Liver (tissue), 9 donors: Measurements from ENCODE around the gene RASSF10. TPM values are rescaled to one million over a fixed set of nuclear protein-coding genes. Genes with fewer than 3 reads are reported as not detected.

Experiments used
- DNase-seq: peaks from one replicate; pipeline ENCODE4 v3.0.0-alpha.2; 2017; ENCODE audit warnings: low spot score
- H3K27ac ChIP-seq, 2 donors: one replicate each; pipeline ENCODE4 v1.7.0; 2013; ENCODE audit warnings: inconsistent platforms in 2 of 2, low read length in 2 of 2, control low read depth in 1 of 2, low read depth in 1 of 2, mild to moderate bottlenecking in 1 of 2
- H3K27me3 ChIP-seq, 4 donors: one replicate each; pipeline versions ENCODE4 v1.6.1 to v1.7.0; 2013; ENCODE audit warnings: low read length in 3 of 4, inconsistent platforms in 1 of 4, mild to moderate bottlenecking in 1 of 4, moderate library complexity in 1 of 4; ENCODE audit not compliant: control insufficient read depth in 4 of 4, insufficient read depth in 4 of 4
- H3K36me3 ChIP-seq, 4 donors: one replicate each; pipeline versions ENCODE4 v1.6.1 to v1.7.0; 2013; ENCODE audit warnings: low read length in 3 of 4, mild to moderate bottlenecking in 3 of 4, low read depth in 1 of 4, moderate library complexity in 1 of 4; ENCODE audit not compliant: control insufficient read depth in 4 of 4, insufficient read depth in 3 of 4
- H3K4me1 ChIP-seq, 4 donors: one replicate each; pipeline versions ENCODE4 v1.6.1 to v1.7.0; 2013; ENCODE audit warnings: low read length in 3 of 4, mild to moderate bottlenecking in 3 of 4, moderate library complexity in 1 of 4; ENCODE audit not compliant: control insufficient read depth in 4 of 4, insufficient read depth in 4 of 4
- H3K4me3 ChIP-seq, 3 donors: one replicate each; pipeline versions ENCODE4 v1.6.1 to v1.7.0; 2013; ENCODE audit warnings: low read length in 3 of 3, control low read depth in 1 of 3, low read depth in 1 of 3, mild to moderate bottlenecking in 1 of 3
- H3K9ac ChIP-seq, 2 donors: one replicate each; pipeline ENCODE4 v1.7.0; 2013; ENCODE audit warnings: low read length in 2 of 2, mild to moderate bottlenecking in 2 of 2, moderate library complexity in 2 of 2, control low read depth in 1 of 2, low read depth in 1 of 2
- H3K9me3 ChIP-seq, 4 donors: one replicate each; pipeline versions ENCODE4 v1.6.1 to v1.7.0; 2013; ENCODE audit warnings: low read length in 3 of 4; ENCODE audit not compliant: control insufficient read depth in 4 of 4
- CTCF ChIP-seq: fragments of 150-350 bp; IDR thresholded peaks from 2 replicates; pipeline ENCODE4 v1.5.1; 2017; ENCODE audit warnings: improper control_type of control experiment, low read depth, low read length; ENCODE audit not compliant: missing input control
- FOXA1 ChIP-seq: IDR thresholded peaks from 2 replicates; pipeline ENCODE4 v1.6.1; 2016; ENCODE audit warnings: antibody characterized with exemption
- FOXA2 ChIP-seq: IDR thresholded peaks from 2 replicates; pipeline ENCODE4 v1.6.1; 2016; ENCODE audit warnings: antibody characterized with exemption
- GABPA ChIP-seq, 2 donors: IDR thresholded peaks in 1 of 2; conservative IDR thresholded peaks in 1 of 2; 2 replicates each; pipeline ENCODE4 v1.6.1; 2016; ENCODE audit warnings: antibody characterized with exemption in 2 of 2, mild to moderate bottlenecking in 1 of 2, moderate library complexity in 1 of 2
- HNF4A ChIP-seq, 2 donors: conservative IDR thresholded peaks; 2 replicates each; pipeline ENCODE4 v1.6.1; 2016; ENCODE audit warnings: antibody characterized with exemption in 2 of 2, mild to moderate bottlenecking in 2 of 2
- HNF4G ChIP-seq: IDR thresholded peaks from 2 replicates; pipeline ENCODE4 v1.6.1; 2016; ENCODE audit warnings: antibody characterized with exemption
- JUND ChIP-seq, 2 donors: IDR thresholded peaks; 2 replicates each; pipeline ENCODE4 v1.6.1; 2016; ENCODE audit warnings: antibody characterized with exemption in 2 of 2
- RAD21 ChIP-seq, 2 donors: IDR thresholded peaks; 2 replicates each; pipeline ENCODE4 v1.6.1; 2016; ENCODE audit warnings: antibody characterized with exemption in 2 of 2, mild to moderate bottlenecking in 2 of 2
- RXRA ChIP-seq, 2 donors: IDR thresholded peaks; 2 replicates each; pipeline ENCODE4 v1.6.1; 2017 to 2018; ENCODE audit warnings: antibody characterized with exemption in 2 of 2, mild to moderate bottlenecking in 1 of 2
- SP1 ChIP-seq: IDR thresholded peaks from 2 replicates; pipeline ENCODE4 v1.6.1; 2018; ENCODE audit warnings: antibody characterized with exemption, mild to moderate bottlenecking
- TAF1 ChIP-seq: conservative IDR thresholded peaks from 2 replicates; pipeline ENCODE4 v1.6.1; 2016; ENCODE audit warnings: antibody characterized with exemption, mild to moderate bottlenecking
- WGBS: extraction: QIAGEN DNeasy Blood & Tissue Kit; methylation state at CpG from one replicate; pipeline ENCODE4 v1.1.7; 2013; 5-methylcytosine and 5-hydroxymethylcytosine counted together
- polyA plus RNA-seq, 2 donors: library from polyadenylated mRNA; stranded (reverse) in 1 of 2; unstranded in 1 of 2; fragments of 200-250 nt in 1 of 2; fragments of >200 nt in 1 of 2; fragmentation: Nextera tagmentation in 1 of 2; extraction: Ambion mirVana in 1 of 2; gene quantifications; one replicate each; pipeline versions ENCODE4 v1.2.1 to v1.2.3, GENCODE V29; 2013 to 2015
- total RNA-seq, 2 donors: library from RNA; depleted of rRNA; stranded (reverse); fragments of >200 nt; gene quantifications; one replicate each; pipeline ENCODE4 v1.2.3, GENCODE V29; 2014
- TF ChIP-seq, protein P1 (sequence below): IDR thresholded peaks from 2 replicates; pipeline ENCODE4 v1.6.1; 2016; ENCODE audit warnings: antibody characterized with exemption
- TF ChIP-seq, protein P2 (sequence below): IDR thresholded peaks from 2 replicates; pipeline ENCODE4 v1.6.1; 2016; ENCODE audit warnings: antibody characterized with exemption, mild to moderate bottlenecking
- TF ChIP-seq, protein P3 (sequence below): IDR thresholded peaks from 2 replicates; pipeline ENCODE4 v1.6.1; 2016; ENCODE audit warnings: antibody characterized with exemption
- donor health status: healthy.
- donor health status: healthy.
- donor health status: healthy.
- donor health status: healthy.
- donor health status: healthy.

Gene RASSF10
- total and polyA plus RNA-seq, 4 donors: 0.03 to 1.9 (median 0.08) TPM; not detected in 1

- H3K4me3 ChIP-seq: no peak overlapping the region
- H3K9ac ChIP-seq: no peak overlapping the region
- no peaks in the 10 kb centered on the region for H3K36me3 ChIP-seq
- H3K9me3 ChIP-seq: no peaks in the 10 kb centered on the region
- no peaks in the 10 kb centered on the region for H3K4me1 ChIP-seq
- peaks cover 0 to 12% (median 0%) of the 10 kb centered on the region in 4 donors for H3K27me3 ChIP-seq
- 77% methylated on average over 4 of the region's 4 CpGs for WGBS
- H3K27ac ChIP-seq: no peak overlapping the region
- TF ChIP-seq HNF4G (no peak), RAD21 (IDR thresholded peaks at IDR 0.05) (no peak), SP1 (no peak), HNF4A (conservative IDR thresholded peaks at IDR 0.05) (no peak), FOXA2 (no peak), FOXA1 (no peak), CTCF (no peak), GABPA (IDR thresholded peaks at IDR 0.05 in 1 of 2, conservative IDR thresholded peaks at IDR 0.05 in 1 of 2) (no peak), TAF1 (no peak), RXRA (IDR thresholded peaks at IDR 0.05) (no peak)
- TF ChIP-seq, protein P1, sequence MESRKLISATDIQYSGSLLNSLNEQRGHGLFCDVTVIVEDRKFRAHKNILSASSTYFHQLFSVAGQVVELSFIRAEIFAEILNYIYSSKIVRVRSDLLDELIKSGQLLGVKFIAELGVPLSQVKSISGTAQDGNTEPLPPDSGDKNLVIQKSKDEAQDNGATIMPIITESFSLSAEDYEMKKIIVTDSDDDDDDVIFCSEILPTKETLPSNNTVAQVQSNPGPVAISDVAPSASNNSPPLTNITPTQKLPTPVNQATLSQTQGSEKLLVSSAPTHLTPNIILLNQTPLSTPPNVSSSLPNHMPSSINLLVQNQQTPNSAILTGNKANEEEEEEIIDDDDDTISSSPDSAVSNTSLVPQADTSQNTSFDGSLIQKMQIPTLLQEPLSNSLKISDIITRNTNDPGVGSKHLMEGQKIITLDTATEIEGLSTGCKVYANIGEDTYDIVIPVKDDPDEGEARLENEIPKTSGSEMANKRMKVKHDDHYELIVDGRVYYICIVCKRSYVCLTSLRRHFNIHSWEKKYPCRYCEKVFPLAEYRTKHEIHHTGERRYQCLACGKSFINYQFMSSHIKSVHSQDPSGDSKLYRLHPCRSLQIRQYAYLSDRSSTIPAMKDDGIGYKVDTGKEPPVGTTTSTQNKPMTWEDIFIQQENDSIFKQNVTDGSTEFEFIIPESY: no peak
- TF ChIP-seq, protein P2, sequence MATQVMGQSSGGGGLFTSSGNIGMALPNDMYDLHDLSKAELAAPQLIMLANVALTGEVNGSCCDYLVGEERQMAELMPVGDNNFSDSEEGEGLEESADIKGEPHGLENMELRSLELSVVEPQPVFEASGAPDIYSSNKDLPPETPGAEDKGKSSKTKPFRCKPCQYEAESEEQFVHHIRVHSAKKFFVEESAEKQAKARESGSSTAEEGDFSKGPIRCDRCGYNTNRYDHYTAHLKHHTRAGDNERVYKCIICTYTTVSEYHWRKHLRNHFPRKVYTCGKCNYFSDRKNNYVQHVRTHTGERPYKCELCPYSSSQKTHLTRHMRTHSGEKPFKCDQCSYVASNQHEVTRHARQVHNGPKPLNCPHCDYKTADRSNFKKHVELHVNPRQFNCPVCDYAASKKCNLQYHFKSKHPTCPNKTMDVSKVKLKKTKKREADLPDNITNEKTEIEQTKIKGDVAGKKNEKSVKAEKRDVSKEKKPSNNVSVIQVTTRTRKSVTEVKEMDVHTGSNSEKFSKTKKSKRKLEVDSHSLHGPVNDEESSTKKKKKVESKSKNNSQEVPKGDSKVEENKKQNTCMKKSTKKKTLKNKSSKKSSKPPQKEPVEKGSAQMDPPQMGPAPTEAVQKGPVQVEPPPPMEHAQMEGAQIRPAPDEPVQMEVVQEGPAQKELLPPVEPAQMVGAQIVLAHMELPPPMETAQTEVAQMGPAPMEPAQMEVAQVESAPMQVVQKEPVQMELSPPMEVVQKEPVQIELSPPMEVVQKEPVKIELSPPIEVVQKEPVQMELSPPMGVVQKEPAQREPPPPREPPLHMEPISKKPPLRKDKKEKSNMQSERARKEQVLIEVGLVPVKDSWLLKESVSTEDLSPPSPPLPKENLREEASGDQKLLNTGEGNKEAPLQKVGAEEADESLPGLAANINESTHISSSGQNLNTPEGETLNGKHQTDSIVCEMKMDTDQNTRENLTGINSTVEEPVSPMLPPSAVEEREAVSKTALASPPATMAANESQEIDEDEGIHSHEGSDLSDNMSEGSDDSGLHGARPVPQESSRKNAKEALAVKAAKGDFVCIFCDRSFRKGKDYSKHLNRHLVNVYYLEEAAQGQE: no peak
- TF ChIP-seq, protein P3, sequence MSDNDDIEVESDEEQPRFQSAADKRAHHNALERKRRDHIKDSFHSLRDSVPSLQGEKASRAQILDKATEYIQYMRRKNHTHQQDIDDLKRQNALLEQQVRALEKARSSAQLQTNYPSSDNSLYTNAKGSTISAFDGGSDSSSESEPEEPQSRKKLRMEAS: no peak
- DNase-seq: no peak
Measured at GRCh38 chr11:13040969-13041561, 31.9 kb downstream of the RASSF10 start.

- no peak overlapping the region for H3K27ac ChIP-seq
- 56% methylated on average over 5 of the region's 5 CpGs for WGBS
- DNase-seq: no peak
Measured at GRCh38 chr11:13042873-13043342, 33.8 kb downstream of the RASSF10 start.

More at GRCh38 chr11:13042873-13043342, 33.8 kb downstream of the RASSF10 start:
- no peaks in the 10 kb centered on the region for H3K36me3 ChIP-seq
- H3K27me3 ChIP-seq: peaks cover 0 to 12% (median 0%) of the 10 kb centered on the region in 4 donors
- H3K4me3 ChIP-seq: no peak overlapping the region
- no peaks in the 10 kb centered on the region for H3K4me1 ChIP-seq
- H3K9me3 ChIP-seq: no peaks in the 10 kb centered on the region
- TF ChIP-seq JUND (IDR thresholded peaks at IDR 0.05): no peak
- no peak for TF ChIP-seq RAD21 (IDR thresholded peaks at IDR 0.05)
- H3K9ac ChIP-seq: no peak overlapping the region
